ENCODE results near the gene FCGR2B.
"Not testable (repeated sequence)": the region's sequence is repeated elsewhere in the genome, so short reads cannot be mapped to it uniquely, and the experiment has no call there.

The FCGR2B gene

GRCh38 chr1:161658524-161658923 lies 4.4 kb upstream of the FCGR2B start:
- H3K4me3 ChIP-seq (ENCODE audit: low read length); H3K4me1 ChIP-seq (ENCODE audit: insufficient read depth, low read length); H3K9me3 ChIP-seq (ENCODE audit: insufficient read depth, low read depth, low read length); H3K36me3 ChIP-seq (ENCODE audit: insufficient read depth, low read depth, low read length); H3K27ac ChIP-seq (ENCODE audit: low read length); H3K9ac ChIP-seq (ENCODE audit: low read depth, low read length); H3K27me3 ChIP-seq (ENCODE audit: insufficient read depth, low read length): not testable (repeated sequence)

GRCh38 chr1:161661660-161662311 lies 1.2 kb upstream of the FCGR2B start:
- H3K4me1 ChIP-seq (ENCODE audit: insufficient read depth, low read length); H3K27me3 ChIP-seq (ENCODE audit: insufficient read depth, low read length); H3K9me3 ChIP-seq (ENCODE audit: insufficient read depth, low read depth, low read length); H3K4me3 ChIP-seq (ENCODE audit: low read length); H3K9ac ChIP-seq (ENCODE audit: low read depth, low read length); H3K36me3 ChIP-seq (ENCODE audit: insufficient read depth, low read depth, low read length); H3K27ac ChIP-seq (ENCODE audit: low read length): not testable (repeated sequence)

- not testable (repeated sequence) for H3K9ac ChIP-seq (ENCODE audit: low read depth, low read length); H3K4me3 ChIP-seq (ENCODE audit: low read length); H3K27ac ChIP-seq (ENCODE audit: low read length); H3K36me3 ChIP-seq (ENCODE audit: insufficient read depth, low read depth, low read length); H3K9me3 ChIP-seq (ENCODE audit: insufficient read depth, low read depth, low read length); H3K4me1 ChIP-seq (ENCODE audit: insufficient read depth, low read length); H3K27me3 ChIP-seq (ENCODE audit: insufficient read depth, low read length)
Measured at GRCh38 chr1:161663569-161663968, 626 bp downstream of the FCGR2B start.

- not testable (repeated sequence) for H3K4me1 ChIP-seq (ENCODE audit: insufficient read depth, low read length); H3K27me3 ChIP-seq (ENCODE audit: insufficient read depth, low read length); H3K9ac ChIP-seq (ENCODE audit: low read depth, low read length); H3K4me3 ChIP-seq (ENCODE audit: low read length); H3K9me3 ChIP-seq (ENCODE audit: insufficient read depth, low read depth, low read length); H3K36me3 ChIP-seq (ENCODE audit: insufficient read depth, low read depth, low read length); H3K27ac ChIP-seq (ENCODE audit: low read length)
Measured at GRCh38 chr1:161664689-161665088, 1.7 kb downstream of the FCGR2B start.

- H3K4me1 ChIP-seq (ENCODE audit: insufficient read depth, low read length); H3K9me3 ChIP-seq (ENCODE audit: insufficient read depth, low read depth, low read length); H3K36me3 ChIP-seq (ENCODE audit: insufficient read depth, low read depth, low read length); H3K27ac ChIP-seq (ENCODE audit: low read length); H3K4me3 ChIP-seq (ENCODE audit: low read length); H3K9ac ChIP-seq (ENCODE audit: low read depth, low read length); H3K27me3 ChIP-seq (ENCODE audit: insufficient read depth, low read length): not testable (repeated sequence)
Measured at GRCh38 chr1:161671045-161672020, 8.4 kb downstream of the FCGR2B start.

- H3K27me3 ChIP-seq (ENCODE audit: insufficient read depth, low read length); H3K9ac ChIP-seq (ENCODE audit: low read depth, low read length); H3K4me3 ChIP-seq (ENCODE audit: low read length): not testable (repeated sequence)
Measured at GRCh38 chr1:161673437-161673836, 10.5 kb downstream of the FCGR2B start.

GRCh38 chr1:161674447-161674846 lies 11.5 kb downstream of the FCGR2B start:
- H3K27me3 ChIP-seq (ENCODE audit: insufficient read depth, low read length); H3K4me1 ChIP-seq (ENCODE audit: insufficient read depth, low read length); H3K4me3 ChIP-seq (ENCODE audit: low read length); H3K9me3 ChIP-seq (ENCODE audit: insufficient read depth, low read depth, low read length); H3K27ac ChIP-seq (ENCODE audit: low read length); H3K36me3 ChIP-seq (ENCODE audit: insufficient read depth, low read depth, low read length); H3K9ac ChIP-seq (ENCODE audit: low read depth, low read length): not testable (repeated sequence)

More at GRCh38 chr1:161673437-161673836, 10.5 kb downstream of the FCGR2B start:
- not testable (repeated sequence) for H3K36me3 ChIP-seq (ENCODE audit: insufficient read depth, low read depth, low read length); H3K4me1 ChIP-seq (ENCODE audit: insufficient read depth, low read length); H3K27ac ChIP-seq (ENCODE audit: low read length); H3K9me3 ChIP-seq (ENCODE audit: insufficient read depth, low read depth, low read length)

- not testable (repeated sequence) for H3K36me3 ChIP-seq (ENCODE audit: insufficient read depth, low read depth, low read length); H3K4me3 ChIP-seq (ENCODE audit: low read length); H3K27me3 ChIP-seq (ENCODE audit: insufficient read depth, low read length); H3K9ac ChIP-seq (ENCODE audit: low read depth, low read length); H3K4me1 ChIP-seq (ENCODE audit: insufficient read depth, low read length); H3K9me3 ChIP-seq (ENCODE audit: insufficient read depth, low read depth, low read length); H3K27ac ChIP-seq (ENCODE audit: low read length)
Measured at GRCh38 chr1:161674908-161675307, 12.0 kb downstream of the FCGR2B start.

GRCh38 chr1:161676441-161676840 lies 13.5 kb downstream of the FCGR2B start:
- Histone ChIP-seq H3K9ac (ENCODE audit: low read depth, low read length) (no peak overlapping the region), H3K36me3 (ENCODE audit: insufficient read depth, low read depth, low read length) (no peaks in the 10 kb centered on the region), H3K4me1 (ENCODE audit: insufficient read depth, low read length) (no peaks in the 10 kb centered on the region), H3K27ac (ENCODE audit: low read length) (no peak overlapping the region), H3K4me3 (ENCODE audit: low read length) (no peak overlapping the region), H3K9me3 (ENCODE audit: insufficient read depth, low read depth, low read length) (no peaks in the 10 kb centered on the region), H3K27me3 (ENCODE audit: insufficient read depth, low read length) (no peaks in the 10 kb centered on the region)

GRCh38 chr1:161676958-161677689 lies 14.2 kb downstream of the FCGR2B start:
- Histone ChIP-seq H3K9ac (ENCODE audit: low read depth, low read length) (no peak overlapping the region), H3K27ac (ENCODE audit: low read length) (no peak overlapping the region), H3K27me3 (ENCODE audit: insufficient read depth, low read length) (no peaks in the 10 kb centered on the region), H3K4me1 (ENCODE audit: insufficient read depth, low read length) (no peaks in the 10 kb centered on the region), H3K9me3 (ENCODE audit: insufficient read depth, low read depth, low read length) (no peaks in the 10 kb centered on the region), H3K36me3 (ENCODE audit: insufficient read depth, low read depth, low read length) (no peaks in the 10 kb centered on the region), H3K4me3 (ENCODE audit: low read length) (no peak overlapping the region)

GRCh38 chr1:161678500-161678899 lies 15.6 kb downstream of the FCGR2B start:
- no peaks in the 10 kb centered on the region for H3K4me1 ChIP-seq (ENCODE audit: insufficient read depth, low read length)
- no peak overlapping the region for H3K4me3 ChIP-seq (ENCODE audit: low read length)
- no peak overlapping the region for H3K27ac ChIP-seq (ENCODE audit: low read length)
- H3K9ac ChIP-seq (ENCODE audit: low read depth, low read length) = no peak overlapping the region
- H3K27me3 ChIP-seq (ENCODE audit: insufficient read depth, low read length) = no peaks in the 10 kb centered on the region
- H3K36me3 ChIP-seq (ENCODE audit: insufficient read depth, low read depth, low read length) = no peaks in the 10 kb centered on the region
- no peaks in the 10 kb centered on the region for H3K9me3 ChIP-seq (ENCODE audit: insufficient read depth, low read depth, low read length)

GRCh38 chr1:161681879-161682278 lies 18.9 kb downstream of the FCGR2B start:
- Histone ChIP-seq H3K27me3 (ENCODE audit: insufficient read depth, low read length) (no peaks in the 10 kb centered on the region), H3K4me1 (ENCODE audit: insufficient read depth, low read length) (no peaks in the 10 kb centered on the region), H3K27ac (ENCODE audit: low read length) (no peak overlapping the region), H3K9me3 (ENCODE audit: insufficient read depth, low read depth, low read length) (no peaks in the 10 kb centered on the region), H3K36me3 (ENCODE audit: insufficient read depth, low read depth, low read length) (no peaks in the 10 kb centered on the region), H3K9ac (ENCODE audit: low read depth, low read length) (no peak overlapping the region), H3K4me3 (ENCODE audit: low read length) (no peak overlapping the region)

All from iPS-20b (cell line).